LNCaP clone FGC (cell line): ENCODE measurements around the gene PARN.
"Not testable (repeated sequence)": the region's sequence is repeated elsewhere in the genome, so short reads cannot be mapped to it uniquely, and the experiment has no call there.

Source experiments
- DNase-seq: peaks from one replicate; pipeline ENCODE4 v3.0.0-alpha.2; 2011; ENCODE audit warnings: low read depth
- H3K4me3 ChIP-seq: 2 replicates; pipeline ENCODE4 v1.5.1; 2011; ENCODE audit warnings: mild to moderate bottlenecking, low read depth, low read length, control low read depth
- TF ChIP-seq, protein P1 (sequence below): IDR thresholded peaks from 2 replicates; pipeline ENCODE4 v1.5.1; 2012; ENCODE audit warnings: mild to moderate bottlenecking; ENCODE audit not compliant: control insufficient read depth, insufficient read depth; ENCODE audit errors: extremely low read depth

PARN gene

DNA sequence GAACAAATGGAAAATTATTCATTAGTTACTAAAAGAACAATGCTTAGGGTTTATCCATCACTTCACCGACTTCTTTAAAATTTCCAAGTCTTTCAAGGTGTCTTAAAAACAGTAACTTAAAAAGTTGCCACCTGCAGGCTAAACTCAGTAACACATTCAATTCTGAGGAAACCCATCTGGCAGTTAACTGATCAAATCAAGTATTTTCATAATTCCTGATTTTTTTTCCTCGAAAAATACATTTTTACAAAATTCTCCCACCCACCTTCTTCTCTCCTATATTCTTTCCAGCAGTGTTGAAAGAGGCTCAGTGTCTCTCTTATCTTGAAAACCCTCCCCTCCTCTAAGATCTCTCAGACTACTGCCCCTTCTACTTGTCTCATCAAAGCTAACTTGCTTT lies 29.9 kb downstream of the PARN start:
- TF ChIP-seq, protein P1, sequence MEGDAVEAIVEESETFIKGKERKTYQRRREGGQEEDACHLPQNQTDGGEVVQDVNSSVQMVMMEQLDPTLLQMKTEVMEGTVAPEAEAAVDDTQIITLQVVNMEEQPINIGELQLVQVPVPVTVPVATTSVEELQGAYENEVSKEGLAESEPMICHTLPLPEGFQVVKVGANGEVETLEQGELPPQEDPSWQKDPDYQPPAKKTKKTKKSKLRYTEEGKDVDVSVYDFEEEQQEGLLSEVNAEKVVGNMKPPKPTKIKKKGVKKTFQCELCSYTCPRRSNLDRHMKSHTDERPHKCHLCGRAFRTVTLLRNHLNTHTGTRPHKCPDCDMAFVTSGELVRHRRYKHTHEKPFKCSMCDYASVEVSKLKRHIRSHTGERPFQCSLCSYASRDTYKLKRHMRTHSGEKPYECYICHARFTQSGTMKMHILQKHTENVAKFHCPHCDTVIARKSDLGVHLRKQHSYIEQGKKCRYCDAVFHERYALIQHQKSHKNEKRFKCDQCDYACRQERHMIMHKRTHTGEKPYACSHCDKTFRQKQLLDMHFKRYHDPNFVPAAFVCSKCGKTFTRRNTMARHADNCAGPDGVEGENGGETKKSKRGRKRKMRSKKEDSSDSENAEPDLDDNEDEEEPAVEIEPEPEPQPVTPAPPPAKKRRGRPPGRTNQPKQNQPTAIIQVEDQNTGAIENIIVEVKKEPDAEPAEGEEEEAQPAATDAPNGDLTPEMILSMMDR, result peak; percentile 42
- H3K4me3 ChIP-seq, result no peak overlapping the region
- DNase-seq, result no peak

DNA sequence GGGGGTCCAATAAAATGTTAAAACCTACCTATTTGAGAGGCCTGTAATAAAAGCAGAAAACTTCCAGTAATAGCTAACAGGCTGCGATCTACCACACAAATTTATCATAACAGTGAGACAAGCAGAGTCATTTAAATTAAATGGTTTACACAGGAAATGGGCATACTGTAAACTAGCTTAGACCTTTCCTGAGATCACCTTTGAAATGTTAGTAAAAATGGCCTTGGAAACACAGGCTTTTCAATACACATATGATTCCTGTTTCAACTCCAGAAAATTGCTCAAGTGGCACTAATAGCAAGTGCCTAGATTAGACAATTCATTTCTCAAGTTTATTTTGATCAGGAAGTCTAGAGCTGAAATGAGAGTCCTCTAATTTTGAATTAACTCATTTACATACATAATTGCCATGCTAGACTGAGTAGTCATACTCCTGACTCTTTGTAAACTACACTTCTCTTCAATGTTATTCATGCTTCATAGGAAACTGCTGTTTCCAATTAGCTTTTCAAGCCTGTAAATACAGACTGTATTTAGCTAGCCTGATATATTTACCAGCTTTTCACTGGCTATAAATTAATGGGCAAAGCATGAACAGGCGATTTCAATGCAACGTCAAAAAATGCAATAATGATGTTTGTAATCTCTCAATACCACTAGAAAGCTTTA lies 43.3 kb downstream of the PARN start:
- DNase-seq, result no peak
- TF ChIP-seq, protein P1, result no peak
- H3K4me3 ChIP-seq, result no peak overlapping the region

DNA sequence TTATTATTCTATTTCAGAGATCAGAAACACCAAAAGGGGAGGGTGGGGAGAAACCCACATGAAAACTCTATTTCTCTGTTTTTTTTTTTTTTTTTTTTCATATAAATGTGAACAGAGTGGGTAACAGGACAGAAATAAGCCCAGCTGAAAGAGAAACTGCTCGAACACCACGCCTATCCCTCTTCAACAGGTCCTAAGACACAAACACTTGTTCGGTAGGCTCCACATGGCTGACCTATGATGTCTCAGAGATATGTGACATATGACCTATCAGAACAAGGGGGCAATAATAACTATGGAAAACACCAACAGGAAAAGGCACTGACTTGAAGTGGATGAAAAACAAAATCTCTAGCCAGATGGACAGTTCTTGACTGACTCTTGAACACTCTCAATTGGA lies 44.8 kb downstream of the PARN start:
- H3K4me3 ChIP-seq, result no peak overlapping the region
- TF ChIP-seq, protein P1, result no peak
- no peak for DNase-seq

DNA sequence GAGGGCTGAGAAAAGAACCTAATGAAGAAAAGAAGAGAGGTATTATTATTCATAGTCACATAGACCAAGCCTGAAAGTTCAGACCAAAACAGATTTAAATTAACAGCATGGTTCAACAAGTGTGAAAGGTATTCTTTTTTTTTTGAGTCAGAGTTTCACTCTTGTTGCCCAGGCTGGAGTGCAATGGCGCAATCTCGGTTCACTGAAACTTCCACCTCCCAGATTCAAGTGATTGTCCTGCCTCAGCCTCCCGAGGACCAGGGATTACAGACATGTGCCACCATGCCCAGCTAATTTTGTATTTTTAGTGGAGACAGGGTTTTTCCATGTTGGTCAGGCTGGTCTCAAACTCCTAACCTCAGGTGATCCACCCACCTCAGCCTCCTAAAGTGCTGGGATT lies 49.1 kb downstream of the PARN start:
- not testable (repeated sequence) for H3K4me3 ChIP-seq, DNase-seq

DNA sequence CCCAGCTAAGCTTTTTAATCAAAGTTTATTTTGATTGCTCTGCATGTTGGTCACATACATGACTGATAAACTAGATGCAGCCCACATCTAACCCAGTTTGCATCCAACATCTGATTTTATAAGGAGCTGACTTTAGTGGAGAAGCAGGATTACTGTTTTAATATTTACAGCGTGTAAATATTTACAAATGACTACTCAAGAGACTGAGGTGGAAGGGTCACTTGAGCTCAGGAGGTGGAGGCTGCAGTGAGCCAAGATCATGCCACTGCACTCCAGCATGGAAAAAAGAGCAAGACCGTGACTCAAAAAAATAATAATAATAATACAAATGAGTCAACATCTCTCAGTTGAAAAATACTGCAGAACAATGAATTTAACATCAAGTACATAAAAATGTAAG lies 50.8 kb downstream of the PARN start:
- peak; percentile 87 for DNase-seq
- TF ChIP-seq, protein P1, result no peak
- no peak overlapping the region for H3K4me3 ChIP-seq

DNA sequence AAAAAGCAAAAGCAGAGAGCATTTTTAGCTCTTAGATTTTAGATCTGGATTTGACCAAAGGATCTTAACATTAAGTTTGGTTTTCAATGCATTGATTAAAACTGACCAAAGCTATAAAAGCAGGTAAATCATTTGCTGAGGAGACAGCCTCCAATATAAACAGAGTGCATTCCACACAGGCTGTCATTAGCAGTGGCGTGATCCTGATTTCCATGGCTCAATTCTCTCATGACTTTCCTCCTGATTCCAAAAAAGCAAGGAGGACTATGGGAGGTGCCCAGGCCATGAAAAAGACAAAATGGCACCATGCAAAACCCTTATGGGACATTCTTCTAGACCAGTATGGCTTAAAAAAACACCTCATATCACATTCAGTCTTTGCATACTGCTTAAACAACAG lies 53.5 kb downstream of the PARN start:
- TF ChIP-seq, protein P1, result no peak
- no peak for DNase-seq
- H3K4me3 ChIP-seq, result no peak overlapping the region

DNA sequence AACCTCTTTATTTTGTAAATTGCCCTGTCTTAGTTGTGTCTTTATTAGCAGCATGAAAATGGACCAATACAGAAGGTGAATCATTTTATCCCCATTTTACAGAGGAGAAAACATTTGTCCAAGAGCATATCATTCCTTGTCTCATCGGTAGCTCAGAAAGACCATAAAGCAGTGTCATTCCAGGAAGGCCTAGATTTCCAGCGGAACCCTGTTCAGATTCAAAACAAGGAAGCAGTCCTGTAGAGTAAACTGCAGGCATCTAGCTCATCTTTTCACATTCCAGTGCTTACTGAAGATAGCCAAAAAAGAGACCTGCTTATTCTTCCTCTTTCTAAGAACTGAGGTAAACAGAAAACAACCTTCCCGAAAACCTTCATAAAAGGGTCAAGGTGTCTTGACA lies 54.0 kb downstream of the PARN start:
- TF ChIP-seq, protein P1, result no peak
- no peak overlapping the region for H3K4me3 ChIP-seq
- no peak for DNase-seq

DNA sequence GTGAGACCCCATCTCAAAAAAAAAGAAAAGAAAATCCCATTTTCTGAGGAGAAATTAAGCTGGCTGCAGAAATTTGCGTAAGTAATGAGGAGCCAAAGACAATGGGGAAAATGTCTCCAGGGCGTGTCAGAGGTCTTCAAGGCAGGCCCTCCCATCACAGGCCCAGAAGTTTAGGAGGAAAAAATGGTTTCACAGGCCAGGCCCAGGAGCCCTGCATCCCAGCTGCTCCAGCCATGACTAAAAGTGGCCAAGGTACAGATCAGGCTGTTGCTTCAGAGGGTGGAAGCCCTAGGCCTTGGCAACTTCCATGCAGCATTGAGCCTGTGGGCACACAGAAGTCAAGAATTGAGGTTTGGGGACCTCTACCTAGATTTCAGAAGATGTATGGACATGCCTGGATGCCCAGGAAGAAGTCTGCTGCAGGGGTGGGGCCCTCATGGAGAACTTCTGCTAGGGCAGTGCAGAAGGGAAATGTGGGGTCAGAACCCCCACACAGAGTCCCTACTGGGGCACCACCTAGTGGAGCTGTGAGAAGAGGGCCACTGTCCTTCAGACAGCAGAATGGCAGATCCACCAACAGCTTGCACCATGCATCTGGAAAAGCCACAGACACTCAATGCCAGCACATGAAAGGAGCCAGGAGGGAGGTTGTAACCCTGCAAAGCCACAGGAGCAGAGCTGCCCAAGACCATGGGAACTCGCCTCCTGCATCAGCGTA lies 55.2 kb downstream of the PARN start:
- DNase-seq, H3K4me3 ChIP-seq: not testable (repeated sequence)
